GM18508 (cell line): ENCODE results near the gene CAMSAP3.

Source experiments
- ATAC-seq: cut with Tn5 transposase; IDR thresholded peaks from one replicate; pipeline ENCODE4 v1.9.1; 2021; ENCODE audit warnings: moderate number of reproducible peaks; ENCODE audit not compliant: insufficient read depth, unreplicated experiment

Gene CAMSAP3

GRCh38 chr19:7607874-7608560 lies 12.4 kb downstream of the CAMSAP3 start:
- no peak for ATAC-seq

- no peak for ATAC-seq
Measured at GRCh38 chr19:7610491-7611240, 15.0 kb downstream of the CAMSAP3 start.

- no peak for ATAC-seq
Measured at GRCh38 chr19:7611541-7612279, 16.0 kb downstream of the CAMSAP3 start.

DNA sequence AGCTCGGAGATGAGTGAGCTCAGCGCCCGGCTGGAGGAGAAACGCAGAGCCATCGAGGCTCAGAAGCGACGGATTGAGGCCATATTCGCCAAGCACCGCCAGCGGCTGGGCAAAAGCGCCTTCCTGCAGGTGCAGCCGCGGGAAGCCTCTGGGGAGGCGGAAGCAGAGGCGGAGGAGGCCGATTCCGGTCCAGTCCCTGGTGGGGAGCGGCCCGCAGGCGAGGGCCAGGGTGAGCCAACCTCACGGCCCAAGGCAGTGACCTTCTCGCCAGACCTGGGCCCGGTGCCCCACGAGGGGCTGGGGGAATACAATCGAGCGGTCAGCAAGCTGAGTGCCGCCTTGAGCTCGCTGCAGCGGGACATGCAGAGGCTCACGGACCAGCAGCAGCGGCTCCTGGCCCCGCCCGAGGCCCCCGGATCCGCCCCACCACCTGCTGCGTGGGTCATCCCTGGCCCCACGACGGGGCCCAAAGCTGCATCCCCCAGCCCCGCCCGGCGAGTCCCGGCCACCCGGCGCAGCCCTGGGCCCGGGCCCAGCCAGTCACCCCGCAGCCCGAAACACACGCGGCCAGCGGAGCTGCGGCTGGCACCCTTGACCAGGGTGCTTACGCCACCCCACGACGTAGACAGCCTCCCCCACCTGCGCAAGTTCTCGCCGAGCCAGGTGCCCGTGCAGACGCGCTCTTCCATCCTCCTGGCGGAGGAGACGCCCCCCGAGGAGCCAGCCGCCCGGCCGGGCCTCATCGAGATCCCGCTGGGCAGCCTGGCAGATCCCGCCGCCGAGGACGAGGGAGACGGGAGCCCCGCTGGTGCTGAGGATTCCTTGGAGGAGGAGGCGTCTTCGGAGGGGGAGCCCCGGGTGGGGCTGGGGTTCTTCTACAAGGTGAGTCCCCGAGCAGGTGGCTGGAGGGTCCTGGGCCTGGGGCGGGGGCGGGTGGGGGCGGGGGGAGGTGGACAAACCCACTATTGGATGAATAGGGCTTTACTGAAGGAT lies 16.9 kb downstream of the CAMSAP3 start:
- no peak for ATAC-seq

- ATAC-seq: no peak
Measured at GRCh38 chr19:7614859-7615741, 19.4 kb downstream of the CAMSAP3 start.

- ATAC-seq: no peak
Measured at GRCh38 chr19:7617172-7617571, 21.5 kb downstream of the CAMSAP3 start.

- no peak for ATAC-seq
Measured at GRCh38 chr19:7617735-7618134, 22.1 kb downstream of the CAMSAP3 start.

- no peak for ATAC-seq
Measured at GRCh38 chr19:7618348-7618747, 22.7 kb downstream of the CAMSAP3 start.

- no peak for ATAC-seq
Measured at GRCh38 chr19:7618771-7619510, 23.3 kb downstream of the CAMSAP3 start.

DNA sequence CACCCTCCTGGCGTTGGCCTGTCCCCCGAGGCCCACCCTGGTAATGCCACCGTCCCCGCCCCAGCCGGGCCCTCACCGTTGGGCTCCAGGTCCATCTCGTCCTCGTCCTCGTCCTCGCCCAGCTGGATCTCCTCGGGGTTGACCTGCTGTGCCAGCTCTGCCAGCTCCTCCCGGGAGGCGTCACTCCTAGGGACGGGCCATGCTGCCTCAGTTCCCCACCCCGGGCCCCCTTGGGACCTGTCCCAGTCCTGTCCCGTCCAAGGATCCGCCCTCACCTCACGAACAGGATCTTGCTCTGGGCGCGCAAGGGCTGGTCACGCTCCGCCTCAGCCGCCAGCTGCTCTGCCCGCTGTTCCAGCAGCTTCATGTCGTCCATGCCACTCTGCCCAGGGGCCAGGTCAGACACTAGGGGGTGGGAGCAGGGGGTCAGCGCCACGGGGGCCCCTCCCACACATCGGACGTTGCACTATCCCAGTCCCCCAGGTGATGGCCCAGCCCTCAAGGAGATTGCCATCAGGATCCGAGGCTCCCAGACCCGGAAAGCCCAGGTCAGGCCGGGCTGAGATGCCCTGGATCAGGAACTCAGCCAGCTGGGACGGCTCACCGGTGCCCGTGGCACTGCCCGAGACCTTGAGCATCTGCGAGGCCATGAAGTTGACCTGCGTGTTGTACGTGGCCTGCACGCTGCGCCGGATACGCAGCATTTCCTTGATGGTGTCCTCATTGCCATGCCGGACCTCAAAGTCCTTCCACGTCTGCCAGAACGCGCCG lies 24.2 kb downstream of the CAMSAP3 start:
- no peak for ATAC-seq

DNA sequence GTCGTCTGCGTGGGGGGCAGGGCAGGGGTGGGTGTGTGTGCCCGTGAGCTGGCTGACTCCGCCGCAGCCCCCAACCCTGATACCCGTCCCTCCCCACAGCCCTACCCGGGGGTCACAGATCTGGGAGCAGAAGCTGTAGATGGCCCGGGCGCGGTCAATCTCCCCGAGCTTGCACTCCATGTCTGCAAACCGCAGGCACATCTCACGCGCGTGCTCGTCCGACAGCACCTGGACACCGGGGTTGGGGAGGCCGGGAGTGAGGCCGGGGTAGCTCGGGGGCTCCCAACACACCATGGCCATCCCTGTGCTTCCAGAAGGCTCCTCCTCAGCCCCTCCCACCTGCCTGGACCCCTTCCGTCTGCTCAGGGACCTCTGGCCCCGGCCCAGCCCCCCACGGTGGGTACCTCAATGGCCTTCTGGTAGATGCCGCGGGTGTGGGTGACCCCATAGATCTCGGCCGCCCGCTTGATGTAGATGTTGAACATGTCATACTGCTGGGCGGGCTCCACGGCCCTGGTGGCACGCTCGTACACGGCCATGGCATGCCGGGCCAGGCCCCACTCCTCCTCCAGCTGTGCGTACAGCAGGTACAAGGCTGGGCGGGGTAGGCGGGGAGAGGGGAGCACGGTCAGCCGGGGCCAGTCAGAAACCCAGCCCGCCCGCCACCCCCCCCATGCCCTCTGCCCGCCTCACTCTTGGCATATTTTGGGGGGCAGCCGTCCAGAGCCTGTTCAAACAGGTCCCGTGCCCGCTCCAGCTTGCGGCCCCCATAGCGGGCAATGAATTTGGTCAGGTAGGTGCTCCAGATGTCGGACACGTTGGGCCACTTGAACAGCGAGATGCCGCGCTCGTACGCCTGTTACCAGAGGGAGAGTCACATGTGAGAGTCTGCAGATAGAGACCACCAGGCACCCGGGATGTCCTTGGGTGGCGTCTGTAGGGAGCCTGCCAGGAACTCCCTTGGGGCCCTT lies 25.1 kb downstream of the CAMSAP3 start:
- ATAC-seq: no peak

DNA sequence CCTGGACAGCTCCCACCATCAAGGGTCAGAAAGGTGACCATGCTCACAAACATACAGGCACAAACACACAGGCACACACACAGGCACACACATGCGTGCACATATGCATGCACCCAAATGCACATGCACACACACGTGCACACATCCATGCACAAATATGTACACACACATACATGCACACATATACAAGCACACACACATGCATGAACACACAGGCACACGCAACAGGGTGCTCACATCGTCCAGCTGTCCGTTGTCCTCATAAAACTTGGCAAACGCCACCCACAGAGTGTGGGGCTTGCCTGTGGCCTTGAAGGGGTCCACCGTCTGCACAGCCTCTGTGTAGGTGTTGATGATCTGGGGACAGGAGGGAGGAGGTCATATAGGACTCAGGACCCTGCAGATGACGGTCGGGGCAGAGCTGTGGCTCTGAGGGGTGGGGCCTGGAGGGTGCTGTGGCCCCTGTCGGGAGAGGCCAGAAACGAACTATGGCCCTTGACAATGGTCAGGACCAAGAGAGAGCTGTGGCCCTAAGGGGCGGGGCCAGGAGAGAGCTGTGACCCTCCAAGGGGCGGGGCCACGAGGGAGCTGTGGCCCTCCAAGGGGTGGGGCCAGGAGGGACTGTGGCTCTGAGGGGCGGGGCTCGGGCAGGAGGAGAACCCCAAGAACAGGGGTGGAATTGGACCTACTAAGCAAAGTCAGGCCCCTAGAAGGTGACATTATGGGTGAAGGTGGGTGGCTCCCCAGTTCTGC lies 27.4 kb downstream of the CAMSAP3 start:
- no peak for ATAC-seq

- no peak for ATAC-seq
Measured at GRCh38 chr19:7623725-7624603, 28.3 kb downstream of the CAMSAP3 start.

DNA sequence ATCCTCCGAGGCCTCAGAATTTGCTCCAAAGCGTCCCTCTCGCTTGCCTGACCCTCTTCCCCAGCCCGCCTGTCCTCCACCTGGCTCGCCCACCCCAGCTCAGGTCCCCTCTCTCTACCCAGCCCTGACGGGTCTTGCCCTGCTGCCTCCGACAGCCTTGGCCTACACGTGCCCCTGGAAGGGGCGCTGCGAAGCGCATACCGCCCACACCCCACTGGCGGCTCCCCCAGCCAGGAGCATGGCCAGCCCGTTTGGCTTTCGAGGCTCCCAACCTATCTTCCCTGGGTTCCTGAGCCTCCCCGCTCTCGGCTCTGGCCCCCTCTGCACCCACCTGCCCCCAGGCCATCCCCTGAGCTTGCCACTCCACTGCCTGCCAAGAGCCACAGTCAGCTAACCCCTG lies 29.1 kb downstream of the CAMSAP3 start:
- no peak for ATAC-seq
